GOT3 (cell line): ENCODE data around the gene BRF1.
"Not testable (repeated sequence)": the region's sequence is repeated elsewhere in the genome, so short reads cannot be mapped to it uniquely, and the experiment has no call there.

Experiments used
- DNase-seq: peaks from one replicate; lab custom pipeline; 2025; ENCODE audit warnings: mixed read lengths; lab: John Stamatoyannopoulos, UW

BRF1 gene

DNA sequence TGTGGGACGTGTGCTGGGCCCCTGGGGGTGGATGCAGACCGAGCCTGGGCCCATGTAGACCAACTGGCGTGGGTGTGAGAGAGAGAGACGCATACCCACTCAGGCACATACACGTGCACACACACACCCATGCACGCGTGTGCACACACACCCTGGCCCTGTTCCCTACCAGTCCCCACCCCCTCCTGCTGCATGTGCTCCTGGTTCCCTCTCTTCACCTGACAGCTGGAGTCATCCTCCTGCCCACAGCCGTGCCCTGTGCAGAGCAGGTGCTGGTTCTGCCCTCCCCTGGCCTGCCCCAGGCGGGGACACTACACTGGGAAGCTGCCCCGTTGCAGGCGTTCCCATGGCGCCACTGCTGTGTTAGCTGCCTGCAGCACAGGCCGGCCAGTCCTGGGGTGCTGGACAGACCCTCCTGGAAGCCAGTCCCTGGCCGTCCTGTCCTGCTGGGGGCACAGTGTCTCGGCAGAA lies 32.3 kb upstream of the BRF1 start:
- no peak for DNase-seq

DNA sequence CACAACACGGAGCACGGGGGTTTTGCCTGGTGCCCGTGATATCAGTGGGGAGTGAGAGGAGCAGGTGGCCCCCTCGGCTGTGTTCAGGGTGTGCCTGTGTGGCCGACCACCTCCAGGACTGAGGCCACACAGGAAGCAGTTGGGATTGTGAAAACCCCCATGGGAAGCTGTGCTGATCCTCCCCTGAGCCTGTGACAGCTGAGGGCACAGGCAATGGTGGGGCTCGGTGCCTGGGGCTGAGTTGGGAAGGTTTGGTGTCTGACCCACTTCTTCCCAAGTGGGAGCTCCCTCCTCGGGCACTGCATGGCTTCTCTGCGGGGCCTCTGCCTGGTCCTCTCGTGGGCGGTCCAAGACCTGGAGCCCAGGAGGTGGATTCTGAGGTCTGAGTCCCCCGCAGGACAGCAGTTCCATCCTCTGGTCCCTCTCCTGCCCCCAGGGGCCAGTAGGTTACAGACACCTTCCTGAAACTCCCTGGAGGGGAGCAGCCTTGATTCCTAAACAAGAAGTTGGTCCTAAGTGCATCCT lies 31.6 kb upstream of the BRF1 start:
- DNase-seq = no peak

DNA sequence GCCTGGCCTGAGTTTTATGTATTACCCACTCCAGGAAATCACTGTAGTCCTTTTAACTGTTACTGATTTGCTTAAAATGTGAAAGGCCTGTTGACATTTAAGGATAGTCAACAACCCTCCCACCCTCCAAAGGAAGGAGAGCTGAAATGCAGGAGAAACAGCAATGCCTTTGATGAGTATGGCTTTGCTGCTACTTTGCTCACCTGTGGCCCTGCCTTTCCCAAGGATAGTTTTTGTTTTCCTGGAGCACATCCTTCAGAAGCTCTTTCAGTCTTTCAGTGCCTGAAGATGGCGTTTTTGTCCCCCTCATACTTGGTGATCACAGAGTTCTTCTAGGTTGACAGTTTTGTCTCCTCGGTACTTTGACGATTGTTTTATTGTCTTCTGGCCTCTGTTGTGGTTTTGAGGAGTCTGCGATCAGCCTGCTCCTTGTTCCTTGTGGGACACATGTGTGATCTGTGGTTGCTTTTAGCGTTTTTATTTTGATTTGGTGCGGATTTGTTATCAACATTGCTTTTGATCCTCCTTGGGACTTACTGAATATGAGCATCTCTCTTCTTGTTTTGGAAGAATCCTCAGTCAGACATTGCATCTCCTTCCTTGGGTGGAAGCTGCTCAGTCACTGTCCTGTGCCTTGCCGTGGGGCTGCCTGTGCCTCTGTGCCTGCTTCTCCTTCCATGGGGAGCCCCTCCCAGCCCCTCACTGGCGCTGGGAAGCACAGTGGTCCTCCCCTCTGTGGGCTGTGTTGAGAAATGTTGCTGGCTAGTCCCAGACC lies 31.0 kb upstream of the BRF1 start:
- DNase-seq = no peak

DNA sequence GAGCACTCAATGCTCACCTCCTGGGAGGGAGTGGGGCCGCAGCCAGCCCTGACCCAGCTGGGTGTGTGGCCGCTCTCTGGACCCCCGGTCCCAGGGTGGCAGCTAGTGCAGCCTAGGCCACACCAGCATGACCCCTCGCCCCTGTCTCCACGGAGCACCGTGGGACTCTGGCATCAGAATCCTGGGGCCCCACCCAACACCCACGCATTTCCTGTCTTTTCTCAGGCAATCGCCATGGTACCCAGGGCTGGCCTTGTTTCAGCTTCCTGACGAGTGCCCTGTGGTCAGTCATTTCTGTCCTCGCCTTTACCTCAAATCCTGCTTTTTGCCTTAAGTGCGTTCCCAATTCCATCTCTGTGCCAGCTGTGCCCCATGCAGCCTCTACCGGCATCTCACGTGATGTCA lies 29.7 kb upstream of the BRF1 start:
- DNase-seq = no peak

DNA sequence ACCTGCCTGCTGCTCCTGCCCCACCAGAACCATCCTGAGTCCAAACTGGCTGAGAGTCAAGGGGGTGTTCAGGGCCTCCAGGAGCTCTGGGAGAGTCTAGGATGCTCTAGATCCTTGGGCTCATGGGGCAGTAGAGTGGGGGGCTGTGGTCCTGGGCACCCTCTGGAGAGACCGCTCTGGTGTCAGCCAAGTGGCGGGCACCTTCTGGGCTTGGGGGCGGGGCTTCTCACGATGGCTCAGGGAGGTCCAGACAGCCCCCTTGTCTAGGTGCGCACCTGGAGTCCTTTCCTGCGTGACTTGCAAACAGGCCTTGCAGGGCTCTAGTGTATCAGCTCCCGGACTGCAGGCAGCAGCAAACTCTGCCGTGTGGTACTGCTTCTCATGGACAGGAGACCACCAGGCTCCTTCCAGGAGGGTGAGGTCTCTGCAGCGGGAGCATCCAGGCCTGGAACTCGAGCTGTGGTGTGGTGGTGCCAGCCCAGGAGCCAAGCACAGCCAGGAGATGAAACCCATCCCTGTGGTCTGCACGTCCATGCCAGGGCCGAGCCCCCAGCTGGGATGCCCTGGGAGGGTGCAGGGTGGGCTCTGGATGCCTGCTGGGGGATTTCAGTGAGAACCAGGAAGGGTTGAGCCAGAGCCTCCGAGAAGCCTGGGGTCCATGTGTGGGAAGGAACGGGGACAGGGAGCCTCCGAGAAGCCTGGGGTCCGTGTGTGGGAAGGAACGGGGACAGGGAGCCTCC lies 28.8 kb upstream of the BRF1 start:
- DNase-seq = no peak

DNA sequence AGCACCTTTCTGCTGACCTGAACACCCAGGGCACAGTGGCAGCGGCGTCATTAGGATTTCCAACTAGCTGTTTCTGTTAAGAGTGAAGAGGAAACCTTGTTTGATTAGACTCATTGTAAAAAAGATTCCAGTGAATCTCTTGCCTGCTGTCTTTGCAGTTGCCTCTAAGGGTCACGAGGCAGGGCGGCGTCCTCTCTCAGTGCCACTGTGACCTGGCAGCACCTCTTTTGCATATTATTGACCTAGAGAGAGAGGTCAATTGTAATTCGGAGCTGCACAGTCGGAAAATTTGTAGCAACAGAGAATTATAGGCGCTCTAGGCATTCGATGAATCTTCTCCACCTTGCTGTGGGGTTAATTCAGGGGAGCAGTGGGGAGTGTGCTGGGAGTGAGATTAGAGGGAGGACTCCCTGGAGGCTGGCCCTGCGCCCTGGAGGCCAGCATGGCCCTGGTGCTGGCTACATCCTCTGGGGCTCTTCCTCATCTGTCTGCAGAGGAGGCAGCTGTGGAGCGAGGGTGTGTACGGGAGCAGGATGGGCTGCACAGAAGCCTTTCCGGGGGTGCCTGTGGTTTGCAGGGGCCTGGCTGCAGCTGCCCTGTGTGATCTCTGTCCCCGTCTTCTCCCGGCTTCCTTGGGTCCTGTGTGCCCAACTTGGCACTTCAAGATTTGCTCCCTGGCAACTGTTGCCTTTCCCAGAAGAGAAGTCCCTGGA lies 28.0 kb upstream of the BRF1 start:
- no peak for DNase-seq

DNA sequence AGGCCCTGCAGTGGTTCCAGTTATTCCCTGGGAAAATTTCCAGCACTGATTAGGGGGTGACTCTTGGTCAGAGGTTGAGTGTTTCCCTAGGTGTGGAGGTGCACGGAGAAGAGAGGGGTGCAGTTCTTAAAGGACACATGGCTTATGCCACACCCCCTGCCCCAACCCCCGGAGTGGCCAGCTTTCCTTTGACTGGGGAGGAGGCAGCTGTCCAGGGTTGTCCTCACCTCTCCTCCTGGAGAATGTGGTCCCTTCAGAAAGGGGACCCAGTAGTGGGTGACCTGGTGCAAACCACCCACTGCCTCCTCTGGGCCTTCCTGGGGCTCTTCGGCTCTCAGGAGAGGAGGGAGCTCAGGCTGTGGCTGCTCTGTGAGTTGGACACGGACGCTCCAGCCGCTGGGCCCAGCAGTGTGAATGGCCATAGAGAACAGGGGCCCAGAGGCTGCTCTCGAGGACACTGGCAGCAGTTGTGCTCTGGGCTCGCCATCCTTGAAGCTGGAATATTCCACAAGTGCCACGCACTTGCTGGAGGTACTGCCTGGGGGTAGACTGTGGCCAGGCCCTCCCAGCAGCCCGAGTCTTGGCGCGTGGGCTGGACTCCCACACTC lies 27.4 kb upstream of the BRF1 start:
- DNase-seq = no peak

DNA sequence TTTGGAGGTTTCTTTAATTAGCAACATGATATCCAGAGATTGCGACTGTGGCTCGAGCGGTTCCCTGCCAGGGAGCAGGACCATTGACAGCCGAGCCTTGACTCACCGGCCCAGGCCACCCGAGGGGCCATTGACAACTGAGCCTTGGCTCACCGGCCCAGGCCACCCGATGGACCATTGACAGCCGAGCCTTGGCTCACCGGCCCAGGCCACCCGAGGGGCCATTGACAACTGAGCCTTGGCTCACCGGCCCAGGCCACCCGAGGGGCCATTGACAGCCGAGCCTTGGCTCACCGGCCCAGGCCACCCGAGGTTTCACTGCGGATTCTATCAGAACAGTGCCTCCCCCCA lies 26.9 kb upstream of the BRF1 start:
- not testable (repeated sequence) for DNase-seq

DNA sequence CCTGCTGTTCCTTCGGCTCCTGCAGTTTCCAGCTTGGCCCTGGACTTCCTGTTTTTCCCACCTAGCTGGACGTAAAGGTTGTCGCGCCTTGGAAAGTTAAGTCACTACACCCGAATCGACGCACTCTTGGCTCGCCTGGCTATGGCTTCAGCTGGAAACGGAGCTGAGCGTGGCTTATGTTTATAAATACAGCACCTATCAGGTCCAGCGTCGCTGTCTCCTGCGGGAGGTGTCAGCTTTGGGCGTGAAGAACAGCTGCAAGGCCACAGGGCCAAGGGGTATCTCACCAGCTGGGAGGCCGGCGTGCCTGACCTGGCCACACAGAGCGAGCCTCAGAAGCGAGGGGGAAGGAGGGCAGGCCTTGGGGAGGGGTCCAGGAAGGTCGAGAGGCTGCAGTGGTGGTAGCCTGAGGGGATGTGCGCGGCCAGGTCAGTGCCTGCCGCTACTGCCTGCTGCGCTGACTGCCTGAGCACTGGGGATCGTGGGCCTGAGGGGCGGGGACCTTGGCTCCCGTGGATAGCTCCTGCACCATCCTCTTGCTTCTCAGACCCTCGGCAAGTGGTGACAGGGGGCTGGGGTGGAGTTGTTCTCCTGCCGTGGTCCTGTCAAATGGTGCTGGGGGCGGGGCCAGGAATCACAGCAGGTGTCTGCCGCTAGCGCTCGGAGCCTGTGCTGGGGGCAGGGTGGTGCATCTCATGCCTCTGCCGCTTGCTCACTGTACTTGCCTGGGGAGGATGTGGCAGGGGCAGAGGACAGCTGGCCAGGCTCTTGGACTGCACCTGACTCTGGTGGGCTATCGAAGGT lies 26.3 kb upstream of the BRF1 start:
- DNase-seq = no peak

DNA sequence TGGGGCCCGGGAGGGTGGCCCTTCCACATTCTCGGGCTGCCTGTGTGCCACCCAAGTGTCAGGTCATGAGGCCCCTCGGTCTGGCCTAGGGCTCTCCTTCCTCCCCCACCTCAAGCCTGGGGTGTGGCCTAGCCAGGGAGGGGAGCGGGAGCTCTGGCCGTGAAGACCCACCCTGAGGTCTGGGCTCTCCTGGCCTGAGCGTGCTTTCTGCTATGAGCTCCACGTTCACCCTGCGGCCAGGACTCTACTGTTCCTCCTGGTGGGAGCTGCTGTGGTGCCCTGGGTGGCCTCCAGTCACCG lies 25.7 kb upstream of the BRF1 start:
- DNase-seq = no peak

DNA sequence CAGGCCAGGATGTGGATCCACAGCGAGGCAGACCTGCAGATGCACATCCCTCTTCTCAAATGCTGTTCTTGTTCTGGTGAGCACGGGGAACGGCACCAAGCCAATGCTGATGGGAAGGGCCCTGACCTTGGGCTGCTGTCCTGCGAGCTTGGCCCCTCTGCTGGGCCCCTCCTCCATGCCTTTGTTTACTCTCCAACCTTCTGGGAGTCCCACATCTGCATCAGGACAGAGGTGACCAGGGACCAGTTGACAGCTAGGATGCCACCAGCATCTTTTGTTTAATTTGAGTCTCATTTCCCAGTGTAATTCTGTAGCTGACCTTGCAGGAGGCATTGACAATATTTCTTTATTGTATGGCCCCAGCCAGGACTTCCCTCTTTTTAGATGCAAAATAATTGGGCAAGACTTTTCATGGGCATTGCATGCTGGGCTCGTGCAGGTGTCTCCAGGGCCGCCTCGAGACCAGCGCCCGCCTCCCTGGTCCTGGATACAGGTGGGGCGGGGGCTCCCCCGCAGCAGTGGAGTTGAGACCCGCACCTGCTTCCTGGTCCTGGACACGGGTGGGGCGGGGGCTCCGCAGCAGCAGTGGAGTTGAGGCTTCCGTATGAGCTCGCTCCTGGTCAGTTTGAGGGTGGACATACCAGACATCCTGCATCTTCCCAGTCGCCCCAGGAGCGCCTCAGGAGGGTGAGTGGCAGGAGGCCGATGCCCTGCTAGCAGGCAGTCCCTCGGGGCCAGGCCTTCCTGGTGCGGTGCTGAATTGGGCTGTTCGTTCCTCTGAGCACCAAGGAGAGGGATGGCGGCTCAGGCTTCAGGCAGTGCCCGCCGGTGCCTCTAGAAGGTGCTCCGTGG lies 25.1 kb upstream of the BRF1 start:
- DNase-seq = no peak

DNA sequence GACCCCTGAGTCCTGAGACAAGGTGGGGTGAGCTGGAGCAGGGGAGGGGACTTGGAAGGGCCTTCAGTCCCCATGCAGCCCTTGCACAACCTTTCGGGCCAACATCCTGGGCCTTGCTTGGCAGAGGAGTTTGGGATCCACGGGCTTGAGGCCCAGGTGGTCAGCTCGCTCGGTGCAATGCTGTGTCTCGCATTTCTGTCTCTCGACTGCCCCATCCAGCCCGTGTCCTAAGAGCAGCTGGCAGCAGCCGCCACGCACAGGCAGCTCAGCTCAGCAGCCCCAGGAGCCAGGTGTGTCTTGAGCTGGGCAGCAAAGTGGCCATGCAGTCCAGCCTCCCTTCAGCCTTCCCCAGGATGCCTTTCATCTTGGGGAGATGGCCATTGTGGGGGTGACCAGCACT lies 24.5 kb upstream of the BRF1 start:
- no peak for DNase-seq

DNA sequence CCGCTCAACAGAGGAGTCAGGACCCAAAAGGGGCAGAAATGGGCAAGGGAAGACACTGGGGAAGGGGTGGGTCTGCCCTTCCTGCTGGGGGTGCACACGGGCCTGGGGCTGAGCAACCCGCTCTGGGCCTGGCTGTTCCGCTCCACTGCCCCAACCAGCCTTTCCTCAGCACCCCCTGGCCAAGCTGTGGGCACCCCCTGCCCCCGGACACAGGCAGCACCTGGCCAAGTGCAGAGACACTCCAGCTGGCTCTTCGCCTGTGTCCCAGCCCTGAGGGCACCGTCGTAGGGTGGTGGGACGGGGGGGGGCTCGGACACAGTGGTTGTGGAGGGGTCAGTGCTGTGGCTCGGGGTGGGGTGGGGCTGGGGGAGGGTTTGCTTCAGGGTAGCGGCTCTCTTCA lies 24.1 kb upstream of the BRF1 start:
- no peak for DNase-seq

DNA sequence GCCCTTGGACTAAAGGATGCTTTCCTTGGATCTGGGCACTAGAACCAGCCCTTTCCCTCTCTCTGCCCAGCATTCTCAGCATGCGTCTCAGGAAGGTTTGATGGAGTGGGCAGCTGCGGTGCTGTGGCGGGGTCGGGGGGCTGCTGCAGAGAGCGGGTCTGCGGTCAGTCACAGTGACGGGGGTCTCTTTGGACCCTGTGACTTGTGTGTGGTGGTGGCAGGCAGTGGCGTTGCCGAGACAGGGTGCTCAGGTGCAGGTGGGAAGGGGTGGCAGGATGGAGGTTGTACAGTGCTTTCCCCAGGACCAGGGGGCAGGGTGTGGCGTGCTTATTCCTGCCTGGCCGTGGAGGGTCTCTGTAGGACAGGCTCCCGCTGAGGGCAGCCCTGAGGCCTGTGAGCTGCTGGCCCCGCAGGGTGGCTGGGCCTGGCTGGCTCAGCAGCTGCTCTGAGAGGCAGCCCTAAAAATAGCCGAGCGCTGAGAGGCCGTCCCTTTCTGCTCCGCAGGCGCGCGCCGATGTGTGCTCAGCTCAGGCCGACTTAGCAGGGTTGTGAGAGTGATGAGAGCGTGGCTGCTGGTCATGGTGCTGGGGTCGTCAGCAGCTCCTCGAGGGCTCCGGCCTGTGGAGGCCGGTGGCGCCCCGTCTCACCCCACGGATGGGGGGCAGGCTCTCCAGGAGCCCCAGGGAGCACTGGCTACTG lies 23.4 kb upstream of the BRF1 start:
- DNase-seq = no peak

DNA sequence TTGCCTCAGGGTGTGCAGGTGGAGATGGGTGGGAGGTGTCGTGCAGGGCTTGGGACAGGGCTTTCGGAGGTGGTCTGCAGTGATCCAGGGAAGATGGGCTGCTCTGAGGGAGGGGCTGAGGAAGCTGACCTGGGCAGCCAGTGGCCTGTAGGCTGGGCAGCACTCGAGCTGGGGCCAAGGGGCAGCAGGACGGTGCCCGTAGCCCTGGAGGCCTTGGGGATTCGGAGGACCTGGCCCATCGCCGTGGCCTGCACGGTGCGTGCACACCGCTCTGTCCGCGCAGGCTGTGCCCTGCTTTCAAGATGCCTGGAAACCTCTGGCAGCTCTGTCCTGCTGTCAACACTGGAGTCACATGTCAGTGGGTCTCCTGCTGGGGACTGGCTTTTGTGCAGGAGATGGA lies 22.9 kb upstream of the BRF1 start:
- no peak for DNase-seq

DNA sequence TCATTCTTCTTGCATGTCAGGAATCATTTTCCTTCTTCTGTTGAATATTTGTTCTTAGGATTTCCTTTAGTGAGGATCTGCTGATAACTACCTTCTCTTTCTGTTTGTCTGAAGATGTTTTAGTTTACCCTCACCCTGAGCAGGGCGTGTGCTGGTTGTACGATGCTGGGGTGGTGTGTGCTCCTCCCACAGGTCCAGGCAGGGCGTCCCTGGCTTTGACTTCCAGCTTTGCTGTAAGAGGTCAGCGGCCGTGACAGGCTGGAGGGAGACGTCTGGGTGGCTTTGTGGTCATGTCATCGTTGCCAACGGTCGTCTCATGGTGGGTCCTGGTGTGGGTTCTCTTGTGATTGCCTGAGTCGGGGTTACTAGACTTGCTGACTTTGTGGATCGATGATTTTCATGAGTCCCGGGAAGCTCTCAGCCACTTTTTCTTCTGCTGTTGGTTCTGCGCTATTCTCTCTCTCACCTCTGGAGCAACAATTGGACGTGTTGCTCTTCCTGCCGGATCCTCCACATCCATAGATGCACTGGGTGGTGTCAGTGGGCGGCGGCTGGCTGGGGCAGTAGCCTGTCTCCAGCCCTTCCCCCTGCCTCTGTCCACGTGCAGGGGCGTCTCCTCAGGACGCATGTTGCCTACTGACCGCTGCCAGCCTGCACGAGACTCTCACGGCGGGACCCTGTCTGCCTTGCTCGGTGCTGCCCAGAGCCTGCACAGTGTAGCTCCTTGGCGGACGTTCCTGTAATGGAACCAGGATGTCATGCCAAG lies 22.2 kb upstream of the BRF1 start:
- DNase-seq = no peak

DNA sequence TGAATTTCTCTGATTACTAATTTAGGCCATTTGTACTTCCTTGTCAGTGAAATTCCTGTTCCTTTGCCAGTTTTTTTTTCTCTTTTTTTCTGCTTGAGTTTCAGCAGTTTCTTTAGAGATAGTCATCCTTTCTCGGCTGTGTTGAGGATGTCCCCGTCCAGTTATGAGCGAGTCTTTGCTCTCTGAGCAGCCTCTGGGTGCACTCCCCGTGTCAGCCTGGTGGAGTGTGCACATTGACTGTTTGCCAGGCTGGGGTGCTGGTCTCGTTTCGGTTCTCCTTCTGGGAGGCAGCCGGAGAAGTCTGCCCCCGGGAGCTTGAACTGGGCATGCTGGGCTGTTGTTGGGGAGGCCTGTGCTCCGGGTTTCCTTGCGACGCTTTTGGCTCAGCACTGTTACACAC lies 16.7 kb upstream of the BRF1 start:
- DNase-seq = no peak

DNA sequence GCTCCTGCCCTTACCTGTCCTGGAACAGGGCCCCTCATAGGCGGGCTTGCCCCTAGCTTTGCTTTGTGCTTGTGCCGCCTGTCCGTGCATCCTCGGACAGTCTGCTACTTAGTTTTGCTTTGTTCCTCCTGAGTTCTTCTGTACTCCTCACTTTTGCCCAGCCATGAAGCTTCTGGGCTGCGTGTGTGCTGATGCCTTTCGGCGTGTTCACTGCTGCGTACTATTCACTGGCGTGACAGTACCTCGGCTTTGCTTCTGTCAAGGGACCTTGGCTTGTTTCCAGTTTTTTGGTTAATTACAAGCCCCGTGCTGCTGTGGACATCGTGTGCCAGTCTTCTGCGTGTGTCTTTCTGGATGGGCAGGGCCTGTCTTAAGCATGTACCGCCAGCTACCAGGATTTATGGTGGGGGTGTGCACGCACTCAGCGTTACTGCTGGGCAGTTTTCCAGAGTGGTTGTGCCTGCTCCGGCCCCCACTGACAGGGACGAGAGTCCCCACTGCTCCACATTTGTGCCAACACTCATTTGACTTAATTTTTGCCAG lies 16.2 kb upstream of the BRF1 start:
- no peak for DNase-seq

DNA sequence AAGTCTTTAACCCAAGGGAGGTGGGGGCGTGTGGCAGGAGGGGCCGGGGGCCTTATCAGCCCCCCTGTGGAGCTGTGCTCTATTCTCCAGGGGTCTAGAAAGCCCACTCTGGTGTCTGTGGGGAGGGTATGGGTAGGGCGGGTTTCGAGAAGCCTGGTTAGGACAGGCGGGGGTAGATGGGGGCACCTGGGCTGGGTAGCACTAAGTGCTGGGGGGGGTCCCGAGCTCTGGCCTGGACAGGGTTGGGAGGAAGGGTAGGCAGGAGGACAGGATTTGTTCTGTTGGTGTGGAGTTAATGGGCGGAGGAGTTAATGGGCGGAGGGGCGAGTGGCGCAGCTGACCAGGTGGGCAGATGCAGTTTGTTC lies 15.8 kb upstream of the BRF1 start:
- no peak for DNase-seq
